ENCODE measurements around the gene CLEC1A. TPM values are rescaled to one million over a fixed set of nuclear protein-coding genes. Genes with fewer than 3 reads are reported as not detected.

CLEC1A gene
- total and polyA plus RNA-seq, 9 donors, result 1.5 to 13.8 (median 4.5) TPM

DNA sequence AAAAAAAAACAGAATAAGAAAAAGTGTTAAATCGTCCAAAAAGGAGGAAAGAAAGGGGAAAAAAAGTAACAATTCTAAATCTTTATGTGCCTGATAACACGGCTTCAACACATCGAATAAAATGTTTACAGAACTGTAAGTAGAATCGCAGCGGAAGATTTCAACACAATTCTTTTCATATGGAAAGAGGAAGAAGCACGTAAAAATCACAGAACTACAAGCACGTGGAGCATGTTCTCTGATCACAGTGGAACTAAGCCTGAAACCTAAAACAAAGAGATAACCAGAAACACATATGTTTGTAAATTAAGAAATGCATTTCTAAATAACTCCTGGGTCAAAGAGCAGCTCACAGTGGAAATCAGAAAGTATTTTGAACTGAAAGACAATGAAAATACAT is 22.5 kb upstream of the CLEC1A start:
- no peaks in the 10 kb centered on the region for H3K27me3 ChIP-seq
- no peaks in the 10 kb centered on the region for H3K36me3 ChIP-seq
- DNase-seq, result no peak
- intact Hi-C loops (cut with DNase I), result loop anchor here in 1 of 4 donors (10.0 kb wide), 1 partner anchor 46 kb away; no protein-coding TSS in a partner anchor
- H3K4me1 ChIP-seq (ENCODE audit: insufficient read depth), result no peaks in the 10 kb centered on the region
- no peak overlapping the region for H3K27ac ChIP-seq
- TF ChIP-seq EP300 (IDR thresholded peaks at IDR 0.05), result no peak
- no peak for TF ChIP-seq POLR2A (IDR thresholded peaks at IDR 0.05)
- TF ChIP-seq, protein P1, sequence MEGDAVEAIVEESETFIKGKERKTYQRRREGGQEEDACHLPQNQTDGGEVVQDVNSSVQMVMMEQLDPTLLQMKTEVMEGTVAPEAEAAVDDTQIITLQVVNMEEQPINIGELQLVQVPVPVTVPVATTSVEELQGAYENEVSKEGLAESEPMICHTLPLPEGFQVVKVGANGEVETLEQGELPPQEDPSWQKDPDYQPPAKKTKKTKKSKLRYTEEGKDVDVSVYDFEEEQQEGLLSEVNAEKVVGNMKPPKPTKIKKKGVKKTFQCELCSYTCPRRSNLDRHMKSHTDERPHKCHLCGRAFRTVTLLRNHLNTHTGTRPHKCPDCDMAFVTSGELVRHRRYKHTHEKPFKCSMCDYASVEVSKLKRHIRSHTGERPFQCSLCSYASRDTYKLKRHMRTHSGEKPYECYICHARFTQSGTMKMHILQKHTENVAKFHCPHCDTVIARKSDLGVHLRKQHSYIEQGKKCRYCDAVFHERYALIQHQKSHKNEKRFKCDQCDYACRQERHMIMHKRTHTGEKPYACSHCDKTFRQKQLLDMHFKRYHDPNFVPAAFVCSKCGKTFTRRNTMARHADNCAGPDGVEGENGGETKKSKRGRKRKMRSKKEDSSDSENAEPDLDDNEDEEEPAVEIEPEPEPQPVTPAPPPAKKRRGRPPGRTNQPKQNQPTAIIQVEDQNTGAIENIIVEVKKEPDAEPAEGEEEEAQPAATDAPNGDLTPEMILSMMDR (IDR thresholded peaks at IDR 0.05), result no peak
- no peak overlapping the region for H3K4me3 ChIP-seq
- 60 to 73% (median 69%) methylated on average over 7 of the region's 7 CpGs for WGBS, 3 donors
- no peaks in the 10 kb centered on the region for H3K9me3 ChIP-seq

DNA sequence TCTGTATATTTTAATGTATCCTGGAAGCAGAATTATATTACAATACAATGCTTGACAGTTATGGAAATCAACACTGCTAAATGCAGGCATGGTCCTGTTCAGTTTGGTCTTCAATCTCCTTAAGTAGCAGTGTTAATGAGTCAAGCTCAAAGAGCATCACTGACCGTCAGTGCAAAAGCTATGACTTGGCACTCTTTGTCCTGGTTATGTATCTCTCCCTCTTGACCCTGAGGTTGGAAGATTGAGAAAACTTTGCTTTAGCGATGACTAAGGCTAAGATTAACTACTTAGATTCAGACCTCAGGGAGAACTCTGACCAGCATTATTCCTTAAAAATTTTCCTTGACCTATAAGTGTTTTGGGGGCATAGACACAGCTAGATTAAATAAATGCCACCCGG is 20.3 kb upstream of the CLEC1A start:
- DNase-seq, result no peak
- H3K36me3 ChIP-seq, result no peaks in the 10 kb centered on the region
- WGBS, 3 donors, result 67 to 79% (median 70%) methylated on average over 3 of the region's 3 CpGs

DNA sequence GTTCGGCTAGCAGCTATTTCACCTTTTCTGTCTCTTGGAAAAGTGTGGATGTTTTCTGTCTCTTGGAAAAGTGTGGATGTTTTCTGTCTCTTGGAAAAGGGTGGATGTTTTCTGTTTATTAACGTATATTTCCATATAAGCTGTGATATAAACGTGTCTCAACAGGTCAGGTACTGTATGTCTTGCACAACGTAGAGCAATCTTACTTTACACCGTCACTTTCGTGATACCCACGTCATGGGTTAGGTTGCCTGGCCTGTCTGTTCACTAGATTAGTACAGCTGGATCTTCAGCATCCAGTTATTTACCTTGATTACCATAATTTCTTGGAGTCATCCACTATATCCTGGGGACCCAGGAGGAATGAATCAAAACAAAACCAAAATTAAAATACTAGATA is 17.1 kb upstream of the CLEC1A start:
- H3K9me3 ChIP-seq, result no peaks in the 10 kb centered on the region
- TF ChIP-seq POLR2A (IDR thresholded peaks at IDR 0.05) (no peak), EP300 (IDR thresholded peaks at IDR 0.05) (no peak)
- TF ChIP-seq, protein P1 (IDR thresholded peaks at IDR 0.05), result no peak
- H3K36me3 ChIP-seq, result no peaks in the 10 kb centered on the region
- intact Hi-C loops (cut with DNase I), result no loop called here
- no peaks in the 10 kb centered on the region for H3K27me3 ChIP-seq
- H3K4me3 ChIP-seq, result no peak overlapping the region
- H3K4me1 ChIP-seq (ENCODE audit: insufficient read depth), result no peaks in the 10 kb centered on the region
- 85 to 94% (median 87%) methylated on average over 7 of the region's 7 CpGs for WGBS, 3 donors
- DNase-seq, result no peak
- no peak overlapping the region for H3K27ac ChIP-seq

More for the DNA sequence above, 20.3 kb upstream of the CLEC1A start:
- Histone ChIP-seq H3K27ac (no peak overlapping the region), H3K9me3 (no peaks in the 10 kb centered on the region), H3K27me3 (no peaks in the 10 kb centered on the region), H3K4me3 (no peak overlapping the region), H3K4me1 (ENCODE audit: insufficient read depth) (no peaks in the 10 kb centered on the region)
- intact Hi-C loops (cut with DNase I), result no loop called here
- no peak for TF ChIP-seq POLR2A (IDR thresholded peaks at IDR 0.05)
- TF ChIP-seq, protein P1 (IDR thresholded peaks at IDR 0.05), result no peak
- TF ChIP-seq EP300 (IDR thresholded peaks at IDR 0.05), result no peak

DNA sequence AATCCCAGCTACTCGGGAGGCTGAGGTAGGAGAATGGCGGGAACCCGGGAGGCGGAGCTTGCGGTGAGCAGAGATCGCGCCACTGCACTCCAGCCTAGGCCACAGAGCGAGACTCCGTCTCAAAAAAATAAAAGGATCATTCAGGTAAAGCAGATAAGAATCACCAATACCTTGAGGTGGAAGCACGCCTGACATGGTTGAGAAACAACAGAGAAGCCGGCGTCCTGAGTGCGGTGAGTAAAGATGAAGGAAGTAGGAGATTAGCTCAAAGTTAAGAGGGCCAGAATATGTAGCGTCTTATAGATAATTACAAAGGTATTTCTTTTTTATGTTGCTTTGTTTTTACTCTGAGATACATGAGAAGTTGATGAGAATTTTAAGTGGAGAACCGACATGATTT is 16.5 kb upstream of the CLEC1A start:
- intact Hi-C loops (cut with DNase I), result no loop called here
- H3K36me3 ChIP-seq, result no peaks in the 10 kb centered on the region
- H3K4me3 ChIP-seq, result no peak overlapping the region
- TF ChIP-seq, protein P1 (IDR thresholded peaks at IDR 0.05), result no peak
- TF ChIP-seq POLR2A (IDR thresholded peaks at IDR 0.05), result no peak
- TF ChIP-seq EP300 (IDR thresholded peaks at IDR 0.05), result no peak
- DNase-seq, result no peak
- no peak overlapping the region for H3K27ac ChIP-seq
- no peaks in the 10 kb centered on the region for H3K4me1 ChIP-seq (ENCODE audit: insufficient read depth)
- no peaks in the 10 kb centered on the region for H3K27me3 ChIP-seq
- WGBS, 3 donors, result 89 to 94% (median 92%) methylated on average over 15 of the region's 15 CpGs
- H3K9me3 ChIP-seq, result no peaks in the 10 kb centered on the region

Data from ovary (tissue), 9 donors.